H1 (cell line): Measurements from ENCODE around the gene PIP5K1B. TPM values are rescaled to one million over a fixed set of nuclear protein-coding genes. Genes with fewer than 3 reads are reported as not detected.

Experiments used
- HDAC6 ChIP-seq: IDR thresholded peaks from one replicate; pipeline ENCODE4 v1.7.1; 2012; ENCODE audit warnings: low read depth, mild to moderate bottlenecking, inconsistent platforms, low read length, moderate library complexity
- KDM1A ChIP-seq: fragments of 200-600, 300-600 bp; sonication (generic); IDR thresholded peaks from 2 replicates; pipeline ENCODE4 v1.7.1; 2016; ENCODE audit warnings: mild to moderate bottlenecking, low read length, borderline replicate concordance
- MAFK ChIP-seq: IDR thresholded peaks from 2 replicates; pipeline ENCODE4 v1.6.1; 2012; ENCODE audit warnings: low read depth, mild to moderate bottlenecking, improper control_type of control experiment, low read length
- PHF8 ChIP-seq: fragments of 200-600 bp; sonication (generic); conservative IDR thresholded peaks from 2 replicates; pipeline ENCODE4 v1.7.1; 2012; ENCODE audit warnings: low read depth, mild to moderate bottlenecking, inconsistent platforms, low read length, moderate library complexity
- SIX5 ChIP-seq: IDR thresholded peaks from 2 replicates; pipeline ENCODE4 v1.6.1; 2011; ENCODE audit warnings: mild to moderate bottlenecking, low read depth, low read length
- polyA plus RNA-seq, 7 experiments: library from polyadenylated mRNA; depleted of rRNA in 3 of 7; stranded (reverse) in 5 of 7; unstranded in 2 of 7; fragments of >200 nt in 5 of 7; fragments of 200-250 nt in 2 of 7; gene quantifications; 1 replicate in 5 of 7; 2 replicates in 1 of 7; 4 replicates in 1 of 7; pipeline versions ENCODE4 v1.2.1 to v1.2.3, GENCODE V29; 2011 to 2013; ENCODE audit warnings: missing spikeins in 2 of 7, mixed read lengths in 2 of 7
- total RNA-seq: library from RNA; stranded (reverse); fragmentation: NEBNext Ultra II Directional; extraction: Animal tissue kit (Norgen Biotek cat#: 25700); gene quantifications from 2 replicates; pipeline ENCODE4 v1.2.1, GENCODE V29; 2021

PIP5K1B gene
- total and polyA plus RNA-seq, 2 of the 8 experiments (the other 6 are each of a cell fraction or from before 2014, with no cell fraction given), result 4.7 to 7.7 TPM

DNA sequence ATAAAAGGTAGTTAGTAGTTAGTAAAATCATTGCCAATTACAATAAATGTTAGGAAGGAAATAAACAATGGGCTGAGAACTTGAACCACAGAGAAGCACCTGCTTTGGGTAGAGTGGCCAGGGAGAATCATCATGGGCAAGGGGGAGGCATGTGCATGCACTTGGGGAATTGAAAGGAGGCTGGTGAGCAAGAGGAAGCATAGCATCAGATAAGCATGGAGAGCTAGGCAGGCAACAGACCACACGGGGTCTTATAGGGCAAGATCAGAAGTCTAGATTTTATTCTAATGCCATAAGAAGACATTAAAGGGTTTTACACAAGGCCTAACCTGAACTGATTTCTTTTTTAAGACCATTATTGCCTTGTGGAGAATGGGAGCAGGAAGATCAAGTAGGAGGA, 93.4 kb downstream of the PIP5K1B start (continued):
- TF ChIP-seq SIX5, result no peak
- TF ChIP-seq PHF8, result no peak
- TF ChIP-seq MAFK, result no peak
- TF ChIP-seq HDAC6, result no peak
- TF ChIP-seq KDM1A, result no peak
